Endothelial cell of umbilical vein (primary cell): Measurements from ENCODE around the gene LBX2.

Source experiments
- CTCF ChIP-seq, 2 donors: IDR thresholded peaks; 1 replicate in 1 of 2; 2 replicates in 1 of 2; pipeline ENCODE4 v1.5.1; 2011; ENCODE audit warnings: low read length in 2 of 2, mild to moderate bottlenecking in 2 of 2, moderate library complexity in 2 of 2, control low read depth in 1 of 2, inconsistent platforms in 1 of 2, low read depth in 1 of 2; ENCODE audit not compliant: insufficient read depth in 1 of 2; ENCODE audit errors: extremely low read depth in 1 of 2
- EZH2 ChIP-seq: IDR thresholded peaks from 2 replicates; pipeline ENCODE4 v1.6.1; 2012; ENCODE audit warnings: borderline replicate concordance, low read depth, mild to moderate bottlenecking, moderate library complexity, low read length, inconsistent platforms; ENCODE audit not compliant: severe bottlenecking

DNA sequence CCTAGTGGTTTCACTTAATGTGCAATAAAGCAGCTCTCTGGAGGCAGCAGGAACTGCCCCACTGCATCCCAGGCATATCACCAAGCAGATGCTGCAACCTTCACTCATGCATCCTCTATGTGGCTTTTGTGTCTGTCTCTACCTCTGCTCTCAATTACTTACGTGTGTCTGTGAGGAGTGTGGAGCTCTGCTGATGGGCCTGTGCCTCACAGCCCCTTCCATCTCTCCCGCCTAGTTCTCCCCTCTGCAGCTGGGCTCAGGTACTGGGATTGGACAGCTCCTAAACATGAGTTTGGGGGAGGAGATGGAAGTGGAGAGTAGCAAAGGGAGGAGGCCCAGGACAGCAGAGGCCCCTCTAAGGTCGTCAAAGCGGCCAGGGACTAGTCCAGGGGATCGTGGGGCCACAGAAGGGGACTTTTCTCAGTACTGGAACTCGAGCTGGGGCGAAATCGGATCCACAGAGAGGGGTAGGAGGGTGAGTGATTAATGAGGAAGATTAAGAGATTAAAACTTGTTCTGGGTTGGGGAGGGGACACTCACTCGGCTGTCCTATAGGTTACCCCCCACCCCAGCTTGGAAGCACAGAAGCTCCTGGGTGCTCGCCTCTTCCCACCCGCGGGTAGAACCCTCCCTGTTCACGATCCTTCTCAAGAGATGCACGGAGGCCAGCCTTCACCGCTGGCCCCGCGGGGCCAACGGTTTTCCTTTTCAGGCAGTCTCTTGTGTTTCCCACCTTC is 2.1 kb upstream of the LBX2 start:
- TF ChIP-seq CTCF (IDR thresholded peaks at IDR 0.05; ENCODE audit: extremely low read depth in 1 of 2, insufficient read depth in 1 of 2, low read depth in 1 of 2, low read length in 2 of 2) (no peak), EZH2 (no peak)
